GM21515 (cell line): ENCODE measurements around the gene FADS2.

Source experiments
- ATAC-seq: cut with Tn5 transposase; IDR thresholded peaks from one replicate; pipeline ENCODE4 v1.9.1; 2021; ENCODE audit not compliant: unreplicated experiment

Gene FADS2

DNA sequence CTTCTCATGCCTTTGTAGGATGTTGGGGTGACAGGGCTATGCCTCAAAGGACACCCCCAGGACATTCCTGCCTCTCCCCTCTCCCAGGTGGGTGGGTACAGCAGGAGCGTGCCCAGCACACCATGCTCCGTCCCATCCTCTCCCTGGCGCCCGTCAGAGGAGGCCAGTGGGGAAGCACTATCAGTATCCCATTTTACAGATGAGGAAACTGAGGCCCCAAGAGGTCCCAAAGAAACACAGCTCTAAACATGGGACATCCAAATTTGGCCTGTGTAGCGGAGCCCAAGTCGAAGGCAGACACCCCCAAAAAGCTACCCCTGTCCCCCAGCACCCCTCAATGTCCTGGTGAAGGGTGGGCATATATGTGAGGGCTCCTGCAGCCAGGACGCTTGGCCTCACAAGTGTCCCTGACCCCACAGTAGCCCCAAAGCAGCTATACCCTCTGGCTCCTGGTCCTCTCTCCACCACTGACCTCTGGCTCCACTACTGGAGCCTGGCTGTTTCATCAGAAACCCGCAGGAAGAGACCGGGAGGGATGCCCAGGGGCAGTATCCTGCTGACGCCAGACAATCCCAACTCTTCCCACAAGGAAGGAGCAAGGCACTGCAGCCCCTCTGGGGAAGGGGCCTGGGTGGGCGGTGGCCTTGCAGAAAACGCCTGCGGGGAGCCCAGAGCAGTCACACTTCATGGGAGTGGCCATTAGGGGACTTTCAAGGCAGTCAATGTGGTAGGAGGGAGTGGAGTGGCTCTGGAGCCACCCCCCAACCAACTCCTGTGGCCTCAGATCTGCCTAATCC is 57.9 kb downstream of the FADS2 start:
- ATAC-seq: no peak

DNA sequence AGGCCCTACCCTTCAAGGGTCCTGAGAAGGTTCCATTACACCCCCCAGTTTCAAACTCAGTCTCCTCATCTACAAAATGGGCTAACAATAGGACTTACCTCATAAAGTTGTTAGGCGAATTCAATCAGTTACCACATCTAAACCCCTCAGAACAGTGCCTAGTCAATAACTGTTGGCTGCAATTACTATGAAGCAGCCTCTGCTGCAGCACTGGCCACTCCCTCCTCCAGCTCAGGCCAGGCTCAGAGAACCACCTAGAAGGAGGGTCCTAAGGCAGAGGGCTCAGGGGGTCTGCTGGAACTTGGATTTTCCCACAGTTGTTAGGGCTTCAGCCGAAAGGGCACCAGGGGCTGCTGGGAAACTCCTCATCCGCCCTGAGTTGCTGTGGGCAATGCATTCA is 58.5 kb downstream of the FADS2 start:
- ATAC-seq: no peak

DNA sequence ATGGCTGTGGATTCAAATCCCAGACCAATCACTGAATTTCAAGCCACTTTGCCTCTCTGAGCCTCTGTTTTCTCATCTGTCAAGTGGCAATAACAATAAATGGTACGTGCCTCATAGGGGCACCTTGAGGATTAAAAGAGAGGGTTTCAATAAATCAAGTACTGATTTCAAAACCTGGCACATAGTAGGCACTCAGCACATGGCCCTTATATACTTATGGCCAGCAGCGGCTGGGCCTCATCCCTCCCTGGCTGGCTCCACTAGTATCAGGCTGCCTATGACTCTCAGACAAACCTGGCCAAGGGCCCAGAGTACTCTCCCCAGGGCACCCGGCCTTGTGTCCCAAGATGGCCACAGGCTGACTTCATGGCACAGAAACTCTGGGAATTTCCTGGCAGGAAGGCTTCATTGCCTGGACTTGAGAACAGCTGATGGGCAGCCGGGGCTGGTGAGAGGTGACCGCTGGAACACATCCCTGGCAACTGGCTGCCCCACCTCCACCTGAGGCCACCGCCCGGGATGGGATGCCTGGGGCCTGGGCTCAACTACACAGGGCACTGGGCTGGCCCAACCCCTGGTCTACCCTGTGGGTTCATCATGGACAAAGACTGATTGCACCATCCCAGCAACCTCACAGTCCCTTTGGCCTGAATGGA is 59.9 kb downstream of the FADS2 start:
- no peak for ATAC-seq

DNA sequence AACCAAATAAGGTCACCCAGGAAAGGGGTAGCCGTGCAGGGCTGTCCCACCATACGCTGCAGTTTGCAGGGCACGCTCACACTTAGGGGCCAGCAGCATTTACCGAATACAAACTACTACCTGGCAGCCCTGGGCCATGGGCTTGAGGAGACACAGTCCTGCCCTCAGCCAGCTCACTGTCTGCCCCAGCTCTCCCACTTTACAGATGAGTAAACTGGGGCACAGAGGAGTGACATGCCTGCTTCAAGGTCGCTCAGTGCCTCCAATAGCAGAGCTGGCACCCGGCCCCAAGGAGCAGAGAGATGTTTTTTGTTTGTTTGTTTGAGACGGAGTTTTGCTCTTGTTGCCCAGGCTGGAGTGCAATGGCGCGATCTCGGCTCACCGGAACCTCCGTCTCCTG is 60.5 kb downstream of the FADS2 start:
- no peak for ATAC-seq

DNA sequence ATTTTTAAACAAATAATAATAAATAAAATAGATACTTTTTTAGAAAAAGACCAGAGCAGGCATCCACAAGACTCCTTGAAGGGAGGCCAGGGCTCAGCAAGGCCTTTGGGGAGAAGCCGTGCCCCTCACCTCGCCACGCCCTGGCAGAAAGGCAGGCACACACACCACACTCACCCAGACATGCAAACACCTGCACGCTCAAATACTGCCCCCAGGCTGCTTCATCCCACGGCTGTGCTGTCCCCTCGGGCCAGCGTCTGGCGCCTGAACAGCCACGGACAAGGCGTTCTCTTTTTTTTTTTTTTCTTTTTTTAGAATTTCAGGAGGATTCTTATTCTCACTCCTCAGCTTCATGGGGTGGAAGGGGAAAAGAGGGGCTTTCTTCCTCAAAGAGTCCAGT is 61.7 kb downstream of the FADS2 start:
- no peak for ATAC-seq

DNA sequence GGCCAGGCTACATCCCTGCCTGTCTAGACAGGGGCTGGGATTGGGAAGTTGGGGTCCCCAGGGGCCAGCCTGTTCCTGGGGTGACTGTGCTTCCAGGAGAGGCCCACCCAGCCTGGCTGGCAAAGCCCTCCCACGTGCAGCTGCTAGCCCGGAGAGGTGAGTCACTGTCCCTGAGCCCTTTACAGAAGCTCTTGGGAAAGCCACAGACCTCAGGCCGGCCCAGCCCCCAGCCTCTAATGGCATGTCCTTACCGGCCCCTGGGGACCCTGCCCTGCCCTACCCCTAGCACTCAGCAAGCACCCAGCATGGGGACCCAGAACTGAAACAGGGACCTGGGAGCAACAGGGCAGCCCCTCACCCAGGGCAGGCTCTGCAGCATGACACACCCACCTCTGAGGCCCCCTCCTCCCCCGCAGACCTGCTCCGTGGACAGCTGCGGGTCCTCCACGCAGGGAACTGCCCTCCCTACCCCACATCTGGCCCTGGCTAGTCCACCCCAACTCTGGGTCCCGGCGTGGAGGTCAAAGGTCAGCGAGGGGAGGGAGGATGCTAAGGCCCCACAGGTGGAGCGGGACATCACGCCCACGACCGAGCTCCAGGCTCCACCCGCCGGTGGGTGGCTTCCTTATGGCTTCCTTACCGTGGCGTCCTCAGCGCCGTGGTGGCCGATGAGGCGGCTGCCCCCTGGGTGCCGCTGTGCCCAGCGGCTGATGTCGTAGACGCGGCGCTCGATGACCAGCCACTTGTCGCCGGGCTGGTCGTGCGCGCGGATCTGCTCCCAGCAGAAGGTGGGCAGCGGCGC is 62.6 kb downstream of the FADS2 start:
- peak; percentile 8 for ATAC-seq

DNA sequence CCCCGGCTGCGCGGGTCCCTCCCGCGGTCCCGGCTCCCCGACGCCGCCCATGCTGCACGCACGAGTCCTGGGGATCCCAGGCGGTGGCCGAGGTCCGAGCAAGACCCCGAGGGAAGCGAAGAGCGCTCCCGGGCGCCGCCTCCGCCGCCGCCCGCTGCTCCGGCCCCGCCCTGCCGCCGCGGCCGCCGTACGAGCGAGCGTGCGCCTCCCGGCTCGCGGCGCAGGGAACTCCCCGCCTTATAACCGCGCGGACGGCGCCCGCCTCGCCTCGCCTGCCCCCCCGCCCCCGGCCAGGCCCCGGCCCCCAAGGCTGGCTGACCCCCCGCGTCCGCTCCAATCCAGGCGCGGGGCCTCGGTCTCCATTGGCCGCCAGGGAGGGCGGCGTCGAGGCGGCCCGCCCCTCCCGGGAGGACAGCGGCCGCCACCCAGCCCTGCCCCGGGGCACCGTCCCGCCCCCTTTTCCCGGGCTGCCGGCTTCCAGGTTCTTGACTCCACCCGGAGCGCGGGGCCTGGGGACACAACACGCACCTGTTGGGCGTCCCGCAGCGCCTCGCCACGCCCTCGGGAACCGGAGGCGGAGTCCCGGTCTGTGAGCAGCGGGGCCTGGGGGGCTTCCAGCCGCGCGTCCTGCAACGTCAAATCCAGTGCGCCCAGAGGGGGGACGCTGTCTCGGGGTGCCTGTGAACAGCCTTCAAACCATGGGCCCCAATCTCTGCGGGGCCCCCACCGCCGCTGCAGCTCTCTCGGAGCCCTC is 63.4 kb downstream of the FADS2 start, which contains the start of gene FADS3:
FADS3 (minus strand) TSS at position 215 of the 754 bp plus-strand sequence; CDS start at position 51, 164 bp downstream.
- peak; percentile 68 for ATAC-seq

DNA sequence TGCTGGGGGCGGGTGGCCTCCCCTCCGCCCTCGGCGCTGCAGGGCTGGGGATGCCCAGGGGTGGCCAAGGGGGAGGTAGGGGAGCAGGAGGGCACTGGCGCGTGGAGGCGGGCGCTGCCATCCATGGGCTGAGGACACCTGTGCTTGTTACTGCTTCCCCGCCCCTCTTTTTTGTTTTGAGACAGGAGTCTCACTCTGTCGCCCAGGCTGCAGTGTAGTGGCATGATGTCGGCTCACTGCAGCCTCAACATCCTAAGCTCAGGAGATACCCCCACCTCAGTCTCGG is 63.9 kb downstream of the FADS2 start:
- ATAC-seq: no peak

DNA sequence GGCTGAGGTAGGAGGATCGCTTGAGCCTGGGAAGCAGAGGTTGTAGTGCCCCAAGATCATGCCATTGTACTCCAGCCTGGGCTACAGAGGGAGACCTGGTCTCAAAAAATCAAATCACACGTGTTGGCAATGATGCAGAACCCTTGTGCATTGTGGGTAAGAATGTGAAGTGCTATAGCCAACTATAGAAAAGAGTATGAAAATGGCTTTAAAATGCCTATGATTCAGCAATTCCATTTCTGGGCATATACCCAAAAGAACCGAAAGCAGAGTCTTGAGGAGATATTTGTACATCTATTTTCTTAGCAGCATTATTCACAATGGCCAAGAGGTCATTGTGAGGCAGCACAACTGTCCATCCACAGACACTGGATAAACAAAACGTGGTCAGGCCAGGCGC is 65.9 kb downstream of the FADS2 start:
- ATAC-seq: no peak

DNA sequence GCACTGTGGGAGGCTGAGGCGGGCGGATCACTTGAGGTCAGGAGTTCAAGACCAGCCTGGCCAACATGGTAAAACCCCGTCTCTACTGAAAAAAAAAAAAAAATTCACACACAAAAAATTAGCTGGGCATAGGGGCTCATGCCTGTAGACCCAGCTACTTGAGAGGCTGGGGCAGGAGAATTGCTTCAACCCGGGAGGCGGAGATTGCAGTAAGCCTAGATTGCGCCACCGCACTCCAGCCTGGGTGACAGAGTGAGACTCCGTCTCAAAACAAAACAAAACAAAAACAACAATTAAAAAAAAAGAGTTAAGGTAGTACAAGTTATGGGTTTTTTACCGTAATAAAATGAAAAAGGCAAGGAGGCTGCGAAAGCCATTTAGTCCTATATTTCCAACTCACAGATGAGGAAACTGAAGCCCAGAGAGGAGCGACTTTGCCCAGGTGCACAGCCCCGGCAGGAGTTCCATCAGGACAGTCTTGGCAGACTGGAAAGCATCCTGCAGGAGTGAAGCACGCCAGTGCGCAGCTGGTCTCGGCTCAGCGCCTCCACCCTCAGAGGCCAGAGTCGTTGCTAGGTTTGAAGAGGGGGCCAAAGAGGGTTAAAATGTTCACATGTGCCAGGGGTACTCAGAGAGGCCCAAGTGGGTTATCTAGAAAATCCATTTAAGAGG is 67.1 kb downstream of the FADS2 start:
- ATAC-seq: no peak

DNA sequence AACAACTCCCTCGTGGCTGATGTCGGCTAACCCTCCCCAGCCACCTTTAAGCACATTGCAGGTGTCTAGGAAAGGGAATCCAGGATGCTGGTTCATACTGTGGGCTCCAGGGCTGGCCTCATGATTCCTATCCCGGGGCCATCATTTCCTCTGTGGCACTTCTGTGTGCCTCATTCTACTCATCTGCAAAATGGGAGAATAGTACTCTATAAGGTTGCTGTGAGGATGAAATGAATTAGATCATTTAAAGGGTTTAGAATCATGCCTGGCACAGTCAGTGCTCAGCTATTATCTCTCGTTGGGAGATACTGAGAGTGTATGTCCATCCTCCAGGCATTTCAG is 67.6 kb downstream of the FADS2 start:
- ATAC-seq: no peak

DNA sequence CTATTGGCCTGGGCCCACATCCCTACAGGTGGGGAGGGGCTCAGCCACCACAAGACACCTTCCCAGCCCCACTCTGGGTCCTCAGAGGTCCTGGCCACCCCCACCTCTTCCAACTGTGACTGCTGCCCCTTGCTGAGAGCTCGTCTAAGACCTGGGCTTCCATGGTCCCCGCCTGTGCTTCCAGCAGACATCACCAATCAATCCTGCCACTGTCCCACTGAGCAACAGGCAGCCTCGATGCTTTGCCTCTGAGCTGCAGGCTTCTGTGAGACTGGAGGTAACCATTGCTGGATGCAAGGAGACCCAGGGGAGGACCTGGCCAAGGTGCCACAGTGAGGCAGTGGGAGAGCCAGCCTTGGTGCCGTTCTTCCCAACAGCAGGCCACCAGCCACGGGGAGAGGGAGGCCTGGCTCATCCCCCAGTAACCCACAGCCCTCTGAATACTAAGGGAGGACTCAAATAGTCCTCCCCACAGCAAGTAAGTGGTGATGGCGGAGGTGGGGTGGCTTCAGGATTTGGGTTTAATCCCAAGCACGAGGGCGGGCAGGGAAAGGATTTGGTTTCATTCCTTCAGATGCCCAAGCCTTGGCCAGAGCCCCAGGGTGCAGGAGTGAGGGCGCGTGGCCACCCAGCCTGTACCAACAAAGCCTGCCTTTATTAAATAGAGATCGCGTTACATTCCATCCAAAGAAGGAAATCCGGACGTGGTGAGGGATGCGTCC is 68.7 kb downstream of the FADS2 start:
- ATAC-seq: no peak

DNA sequence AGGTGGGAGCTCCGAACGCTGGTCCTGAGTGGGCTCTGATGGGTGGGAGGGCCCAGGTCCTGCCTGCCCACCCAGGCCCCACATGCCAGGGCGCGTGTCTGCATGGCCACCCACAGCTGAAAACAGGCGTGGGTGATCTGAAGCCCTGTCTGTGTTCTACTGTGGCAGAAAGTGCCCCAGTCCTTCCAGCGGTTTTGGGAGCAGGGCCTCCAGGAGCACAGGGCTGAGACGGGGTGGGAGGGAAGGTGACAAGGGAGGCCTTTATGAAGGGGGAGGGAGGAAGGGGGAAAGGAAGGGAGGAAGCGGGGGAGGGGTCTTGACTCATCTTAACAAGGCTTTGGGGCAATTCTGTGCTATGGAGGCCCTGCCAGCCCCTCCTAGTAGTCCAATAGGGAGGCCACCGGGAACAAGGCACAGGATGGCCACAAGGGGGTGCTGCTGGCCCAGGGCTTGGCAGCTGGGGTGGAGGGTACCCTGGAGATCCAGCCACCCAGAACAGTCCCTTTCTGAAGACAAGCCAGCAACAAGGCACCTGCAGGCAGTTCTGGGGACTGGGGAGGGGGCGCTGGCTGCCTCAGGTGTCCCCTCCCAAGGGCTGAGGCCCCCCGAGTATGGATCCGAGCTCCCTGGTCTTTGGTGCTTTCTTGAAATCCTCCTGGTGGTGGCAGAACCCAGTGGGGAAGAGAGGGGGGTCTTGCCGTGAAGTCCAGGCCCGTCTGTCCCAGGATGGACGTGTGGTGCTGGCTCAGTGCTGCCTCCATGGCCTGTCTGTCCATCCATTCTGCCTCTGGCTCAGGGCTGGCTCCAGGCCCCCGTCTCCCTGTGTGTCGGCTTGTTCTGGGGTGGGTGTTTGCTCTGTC is 69.5 kb downstream of the FADS2 start:
- ATAC-seq: no peak

DNA sequence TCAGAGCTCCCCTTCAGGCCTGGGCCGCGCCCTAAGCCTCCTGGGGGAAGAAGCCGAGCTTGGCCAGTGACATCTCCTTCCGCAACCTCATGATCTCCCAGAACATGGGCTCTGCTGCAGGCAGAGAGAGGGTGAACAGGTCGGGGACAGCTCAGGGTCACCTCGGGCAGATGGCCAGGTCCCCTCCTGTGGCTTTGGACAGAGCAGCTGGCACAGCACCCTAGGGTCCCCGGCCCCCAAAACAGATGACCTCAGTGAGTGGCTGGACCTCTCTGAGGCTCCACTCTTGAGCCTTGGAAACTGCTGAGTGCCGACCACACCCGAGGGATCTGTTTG is 70.1 kb downstream of the FADS2 start:
- no peak for ATAC-seq

DNA sequence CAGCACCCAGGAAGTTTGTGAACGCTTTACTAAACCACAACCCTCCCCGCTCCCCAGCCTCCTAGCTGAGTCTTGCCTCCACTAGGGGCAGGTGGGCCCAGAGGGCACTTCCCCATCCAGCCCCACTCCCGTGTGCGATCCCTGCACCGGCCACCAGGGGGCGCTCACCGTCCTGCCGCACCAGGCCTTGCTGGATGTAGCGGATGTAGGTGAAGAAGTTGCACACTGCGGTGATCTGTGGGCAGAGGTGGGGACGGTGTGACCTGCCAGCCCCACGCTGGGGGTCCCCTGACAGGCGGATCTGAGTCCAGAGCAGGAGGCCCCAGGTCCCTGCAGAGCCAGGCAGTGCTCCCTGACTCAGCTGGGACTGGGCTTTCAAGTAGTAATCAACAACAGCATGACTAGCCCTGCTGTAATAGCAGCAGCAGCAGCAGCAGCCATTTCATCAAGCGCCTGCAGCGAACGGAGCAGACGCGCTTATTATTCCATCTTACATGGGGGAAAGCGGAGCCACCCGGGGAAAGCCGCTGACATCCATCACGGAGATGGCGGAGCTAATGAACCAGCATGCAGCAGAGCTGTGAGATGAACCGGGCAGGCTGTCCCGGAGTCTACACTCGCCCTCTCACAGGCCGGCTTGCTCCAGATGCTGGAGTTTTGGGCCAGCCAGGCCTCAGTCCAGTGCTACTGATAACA is 71.2 kb downstream of the FADS2 start:
- no peak for ATAC-seq

DNA sequence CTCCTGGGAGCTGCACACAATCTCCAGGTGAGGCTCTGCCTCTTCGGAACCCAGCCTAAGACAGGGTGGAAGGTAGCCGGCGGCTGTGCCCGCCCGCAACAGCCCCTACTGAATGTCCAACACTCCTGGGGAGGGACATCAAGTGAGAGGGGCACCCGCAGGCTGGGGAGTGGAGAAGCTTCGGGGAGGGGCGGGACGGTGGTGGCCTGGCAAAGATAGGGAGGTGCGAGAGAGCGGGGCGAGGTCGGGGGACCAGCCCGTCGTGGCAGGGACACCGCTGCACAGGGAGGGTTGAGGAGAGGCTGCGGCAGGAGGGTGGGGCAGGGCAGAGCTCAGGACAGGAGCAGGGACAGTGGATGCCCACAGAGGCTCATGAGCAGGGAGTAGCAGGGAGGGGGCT is 72.2 kb downstream of the FADS2 start:
- ATAC-seq: no peak

DNA sequence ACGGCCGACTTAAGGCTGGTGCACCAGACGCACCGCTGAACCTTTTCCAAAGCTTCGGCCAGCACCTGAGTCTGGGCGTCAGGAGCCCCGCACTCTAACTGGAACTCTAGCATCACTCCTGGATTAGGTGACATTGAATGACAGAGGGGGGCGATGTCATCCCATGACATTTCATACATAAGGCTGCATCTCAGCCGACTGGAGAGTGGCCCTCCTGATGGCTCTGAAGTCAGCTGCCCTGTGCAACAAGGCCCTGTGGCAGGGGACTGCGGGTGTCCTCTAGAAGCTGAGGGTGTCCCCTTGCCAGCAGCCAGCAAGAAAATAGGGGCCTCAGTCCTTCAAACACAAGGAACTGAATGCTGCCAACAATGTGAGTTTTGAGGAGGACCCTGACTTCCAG is 73.3 kb downstream of the FADS2 start:
- ATAC-seq: no peak

DNA sequence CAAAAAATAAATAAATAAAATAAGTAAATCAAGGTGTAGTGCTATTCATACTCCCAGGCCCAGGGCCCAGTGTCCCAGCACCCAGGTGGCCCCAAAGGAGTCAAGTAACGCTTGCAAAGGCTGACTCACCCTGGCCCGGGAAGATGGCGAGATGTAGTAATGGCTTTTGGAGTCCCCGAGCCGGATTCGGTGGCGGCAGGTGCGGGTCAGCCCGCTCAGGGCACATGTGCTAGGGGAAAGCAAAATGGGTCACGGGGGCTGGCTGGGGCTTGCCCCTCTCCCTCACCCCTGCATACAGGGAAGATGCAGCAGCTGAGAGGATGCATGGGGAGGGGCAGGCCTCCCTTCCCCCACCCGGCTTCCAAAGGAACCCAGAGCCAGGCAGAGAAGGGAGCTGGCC is 74.2 kb downstream of the FADS2 start:
- no peak for ATAC-seq

DNA sequence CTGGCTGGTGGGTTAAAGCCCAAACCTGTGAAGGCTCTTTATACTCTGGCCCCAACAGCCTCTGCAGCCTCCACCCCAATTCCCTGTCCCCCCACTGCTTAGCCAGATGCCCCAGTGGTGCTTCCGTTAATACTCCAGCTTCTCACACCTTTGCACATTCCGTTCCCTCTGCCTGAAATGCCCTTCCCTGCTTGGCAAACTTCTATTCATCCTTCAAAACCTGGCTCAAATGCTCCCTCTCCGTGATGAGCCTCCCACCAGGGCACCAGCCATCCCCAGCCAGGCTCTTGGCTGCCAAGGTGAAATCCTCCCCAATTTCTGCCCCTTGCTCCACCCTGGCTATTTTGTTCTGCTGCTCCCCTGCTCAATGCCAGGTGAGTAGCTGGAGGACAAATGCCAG is 75.7 kb downstream of the FADS2 start:
- no peak for ATAC-seq
